Stomach (tissue), 9 donors: Measurements from ENCODE around the gene RAB20. TPM values are rescaled to one million over a fixed set of nuclear protein-coding genes. Genes with fewer than 3 reads are reported as not detected.

ENCODE experiments used
- DNase-seq, 2 donors: peaks; one replicate each; pipeline versions ENCODE4 v3.0.0 to v3.0.0-alpha.2; 2013 to 2019
- H3K27ac ChIP-seq, 5 donors: fragments of 200-600 bp in 4 of 5; sonication (generic) in 4 of 5; one replicate each; pipeline ENCODE4 v1.5.1; 2013 to 2019; ENCODE audit warnings: mild to moderate bottlenecking in 1 of 5, moderate library complexity in 1 of 5
- H3K27me3 ChIP-seq, 3 donors: fragments of 200-600 bp; sonication (generic); one replicate each; pipeline ENCODE4 v1.5.1; 2017 to 2019; ENCODE audit warnings: mixed run types in 1 of 3
- H3K36me3 ChIP-seq, 4 donors: fragments of 200-600 bp; sonication (generic); 1 replicate in 3 of 4; 2 replicates in 1 of 4; pipeline ENCODE4 v1.5.1; 2016 to 2019
- H3K4me1 ChIP-seq, 4 donors: fragments of 200-600 bp; sonication (generic); one replicate each; pipeline ENCODE4 v1.5.1; 2016 to 2019
- H3K4me3 ChIP-seq, 4 donors: fragments of 200-600 bp; sonication (generic) in 3 of 4; one replicate each; pipeline ENCODE4 v1.5.1; 2016 to 2019; ENCODE audit warnings: mild to moderate bottlenecking in 1 of 4
- H3K9me3 ChIP-seq, 4 donors: fragments of 200-600 bp; sonication (generic); one replicate each; pipeline ENCODE4 v1.5.1; 2016 to 2019
- CTCF ChIP-seq, 7 experiments: fragments of 450-650 bp in 4 of 7; fragments of 200-600 bp in 3 of 7; sonication (generic) in 3 of 7; IDR thresholded peaks; one replicate each; pipeline ENCODE4 v1.5.1; 2016 to 2019; ENCODE audit warnings: antibody characterized with exemption in 7 of 7, control low read depth in 2 of 7, mild to moderate bottlenecking in 1 of 7
- EP300 ChIP-seq: sonication (generic); formaldehyde crosslinking; IDR thresholded peaks from one replicate; pipeline ENCODE4 v1.6.1; 2017; ENCODE audit warnings: antibody characterized with exemption
- POLR2A ChIP-seq, 4 donors: fragments of 450-650 bp; IDR thresholded peaks; one replicate each; pipeline ENCODE4 v1.6.1; 2016; ENCODE audit warnings: antibody characterized with exemption in 4 of 4, control low read depth in 2 of 4, mild to moderate bottlenecking in 1 of 4, moderate library complexity in 1 of 4
- POLR2AphosphoS5 ChIP-seq, 3 donors: sonication (generic); formaldehyde crosslinking; IDR thresholded peaks; one replicate each; pipeline ENCODE4 v1.6.1; 2016; ENCODE audit warnings: antibody characterized with exemption in 3 of 3
- WGBS, 5 donors: extraction: QIAGEN DNeasy Blood & Tissue Kit in 3 of 5; methylation state at CpG; one replicate each; pipeline versions ENCODE4 v1.1.5 to v1.1.7; 2013 to 2018; 5-methylcytosine and 5-hydroxymethylcytosine counted together
- intact Hi-C: fragments of 100-400 bp; cut with DNase I; formaldehyde crosslinking; loops from one replicate; pipeline ENCODE4 v1.15.1; 2023; ENCODE audit warnings: low total_unique reads
- polyA plus RNA-seq, 3 donors: library from polyadenylated mRNA; stranded (reverse); fragments of 200-250 nt; gene quantifications; one replicate each; pipeline ENCODE4 v1.2.3, GENCODE V29; 2013
- total RNA-seq, 5 donors: library from RNA; depleted of rRNA; stranded (reverse); fragments of >200 nt; gene quantifications; one replicate each; pipeline versions ENCODE4 v1.1.0 to v1.2.3, GENCODE V29; 2014 to 2016
- donor health status: healthy with polysubstance abuse.
- donor health status: Bipolar disorder and iron deficiency.
- donor health status: healthy.

Gene RAB20
- total and polyA plus RNA-seq, 8 donors: 11.7 to 44.6 (median 29.5) TPM

DNA sequence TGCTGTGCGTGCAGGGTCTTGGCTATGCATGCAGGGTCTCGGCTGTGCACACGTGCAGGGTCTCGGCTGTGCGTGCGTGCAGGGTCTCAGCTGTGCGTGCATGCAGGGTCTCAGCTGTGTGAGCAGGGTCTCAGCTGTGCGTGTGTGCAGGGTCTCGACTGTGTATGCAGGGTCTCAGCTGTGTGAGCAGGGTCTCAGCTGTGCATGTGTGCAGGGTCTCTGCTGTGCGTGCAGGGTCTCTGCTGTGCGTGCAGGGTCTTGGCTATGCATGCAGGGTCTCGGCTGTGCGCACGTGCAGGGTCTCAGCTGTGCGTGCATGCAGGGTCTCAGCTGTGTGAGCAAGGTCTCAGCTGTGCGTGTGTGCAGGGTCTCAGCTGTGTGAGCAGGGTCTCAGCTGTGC lies 42.5 kb downstream of the RAB20 start:
- H3K4me3 ChIP-seq: no peak overlapping the region
- no peak for DNase-seq
- TF ChIP-seq POLR2AphosphoS5 (IDR thresholded peaks at IDR 0.05): no peak
- no peak for TF ChIP-seq CTCF (IDR thresholded peaks at IDR 0.05)
- no peak for TF ChIP-seq EP300
- no peak for TF ChIP-seq POLR2A (IDR thresholded peaks at IDR 0.05)
- peak overlapping the region in 2 of 5 donors; percentile 83 to 84 for H3K27ac ChIP-seq
- H3K36me3 ChIP-seq: peaks cover 20 to 41% (median 34%) of the 10 kb centered on the region in 4 donors
- H3K27me3 ChIP-seq: no peaks in the 10 kb centered on the region
- H3K9me3 ChIP-seq: no peaks in the 10 kb centered on the region
- WGBS, 5 donors: 83 to 100% (median 95%) methylated on average over 13 to 16 of the region's 16 CpGs
- H3K4me1 ChIP-seq: peaks cover 22 to 67% (median 49%) of the 10 kb centered on the region in 4 donors
- intact Hi-C loops: no loop called here

GRCh38 chr13:110518571-110518970 lies 43.0 kb downstream of the RAB20 start:
- peaks cover 17 to 41% (median 35%) of the 10 kb centered on the region in 4 donors for H3K36me3 ChIP-seq
- DNase-seq: peak in 1 of 2 donors; percentile 50
- H3K27ac ChIP-seq: peak overlapping the region in 2 of 5 donors; percentile 29 to 41
- TF ChIP-seq CTCF (IDR thresholded peaks at IDR 0.05) (no peak), POLR2A (IDR thresholded peaks at IDR 0.05) (no peak), EP300 (no peak), POLR2AphosphoS5 (IDR thresholded peaks at IDR 0.05) (no peak)
- H3K4me3 ChIP-seq: no peak overlapping the region
- H3K9me3 ChIP-seq: no peaks in the 10 kb centered on the region
- intact Hi-C loops: no loop called here
- no peaks in the 10 kb centered on the region for H3K27me3 ChIP-seq
- peaks cover 20 to 62% (median 44%) of the 10 kb centered on the region in 4 donors for H3K4me1 ChIP-seq
- 60 to 76% (median 69%) methylated on average over 6 to 11 of the region's 11 CpGs for WGBS, 5 donors

- H3K9me3 ChIP-seq: no peaks in the 10 kb centered on the region
- intact Hi-C loops: no loop called here
- H3K36me3 ChIP-seq: peaks cover 13 to 41% (median 35%) of the 10 kb centered on the region in 4 donors
- whole genome bisulfite sequencing, 5 donors: 76 to 88% (median 88%) methylated on average over 8 of the region's 8 CpGs
- DNase-seq: no peak
- H3K4me3 ChIP-seq: no peak overlapping the region
- H3K27ac ChIP-seq: peak overlapping the region in 2 of 5 donors; percentile 29 to 41
- TF ChIP-seq CTCF (IDR thresholded peaks at IDR 0.05) (no peak), POLR2AphosphoS5 (IDR thresholded peaks at IDR 0.05) (no peak), EP300 (no peak), POLR2A (IDR thresholded peaks at IDR 0.05) (no peak)
- H3K4me1 ChIP-seq: peaks cover 20 to 58% (median 42%) of the 10 kb centered on the region in 4 donors
- no peaks in the 10 kb centered on the region for H3K27me3 ChIP-seq
These were observed 43.3 kb downstream of the RAB20 start for GRCh38 chr13:110518226-110518525.

DNA sequence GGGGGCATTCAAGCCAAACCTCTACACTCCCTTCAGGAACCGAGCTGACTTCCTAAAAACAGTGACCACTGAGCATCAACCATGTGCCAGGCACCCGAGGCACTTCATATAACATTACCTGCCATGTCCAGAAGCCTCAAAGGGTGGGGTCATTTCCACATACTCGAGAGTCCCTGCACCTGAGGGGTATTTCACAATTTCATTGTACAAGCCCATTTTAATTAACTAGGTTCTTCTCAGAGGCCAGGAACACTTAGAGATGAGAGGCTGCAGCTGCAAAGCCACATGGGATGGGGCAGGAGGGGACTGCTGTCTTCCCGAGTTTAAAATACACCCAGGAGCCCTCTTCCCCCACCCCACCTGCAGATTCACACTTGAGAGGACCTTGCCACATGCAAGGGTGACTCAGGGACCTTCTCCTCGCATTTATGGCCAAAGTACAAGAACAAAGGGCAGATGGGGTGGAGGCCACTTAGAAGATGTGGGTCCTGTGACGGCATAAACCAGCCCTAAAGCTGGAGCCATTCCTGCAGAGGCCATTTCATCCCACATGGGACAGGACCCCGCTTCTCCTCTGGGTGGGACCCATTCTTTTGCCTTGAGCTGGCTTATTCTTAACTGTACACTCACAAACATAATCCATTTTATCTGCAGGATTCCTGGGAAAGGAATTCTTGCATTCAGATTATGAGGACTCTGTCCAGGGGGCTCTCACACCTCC lies 43.9 kb downstream of the RAB20 start:
- TF ChIP-seq POLR2AphosphoS5 (IDR thresholded peaks at IDR 0.05) (no peak), POLR2A (IDR thresholded peaks at IDR 0.05) (no peak), CTCF (IDR thresholded peaks at IDR 0.05) (no peak), EP300 (no peak)
- WGBS, 5 donors: 68 to 78% (median 75%) methylated on average over 7 of the region's 7 CpGs
- Histone ChIP-seq H3K27ac (peak overlapping the region in 2 of 5 donors; percentile 29 to 41), H3K36me3 (peaks cover 18 to 41% (median 34%) of the 10 kb centered on the region in 4 donors), H3K9me3 (no peaks in the 10 kb centered on the region), H3K4me1 (peaks cover 20 to 54% (median 40%) of the 10 kb centered on the region in 4 donors), H3K4me3 (no peak overlapping the region), H3K27me3 (no peaks in the 10 kb centered on the region)
- intact Hi-C loops: no loop called here
- DNase-seq: no peak
